Astrocyte (in vitro differentiated cells and primary cell): Measurements from ENCODE around the gene ZDHHC11. TPM values are rescaled to one million over a fixed set of nuclear protein-coding genes. Genes with fewer than 3 reads are reported as not detected.
"Not testable (repeated sequence)": the region's sequence is repeated elsewhere in the genome, so short reads cannot be mapped to it uniquely, and the experiment has no call there.

Source experiments
- DNase-seq: peaks from one replicate; pipeline ENCODE4 v3.0.0-alpha.2; 2010; ENCODE audit warnings: low read depth
- FAIRE-seq: peaks from 2 replicates; lab custom pipeline; 2011; peaks lifted over from hg19 to GRCh38; lab: Jason Lieb, UNC
- H2AFZ ChIP-seq: 2 replicates; pipeline ENCODE4 v1.6.0; 2012; ENCODE audit warnings: low read depth, low read length, inconsistent platforms
- H3K27ac ChIP-seq: 2 replicates; pipeline ENCODE4 v1.5.1; 2011; ENCODE audit warnings: low read depth, low read length, inconsistent platforms
- H3K27me3 ChIP-seq: 2 replicates; pipeline ENCODE4 v1.6.0; 2011; ENCODE audit warnings: low read length, inconsistent platforms; ENCODE audit not compliant: insufficient read depth
- H3K36me3 ChIP-seq: 2 replicates; pipeline ENCODE4 v1.5.1; 2011; ENCODE audit warnings: low read length, inconsistent platforms; ENCODE audit not compliant: insufficient read depth
- H3K4me1 ChIP-seq: 2 replicates; pipeline ENCODE4 v1.5.1; 2011; ENCODE audit warnings: low read length, inconsistent platforms; ENCODE audit not compliant: insufficient read depth
- H3K4me2 ChIP-seq: 2 replicates; pipeline ENCODE4 v1.6.0; 2012; ENCODE audit warnings: low read length, inconsistent platforms
- H3K4me3 ChIP-seq: 2 replicates; pipeline ENCODE4 v1.5.1; 2011; ENCODE audit warnings: low read depth, mild to moderate bottlenecking, low read length, inconsistent platforms; ENCODE audit not compliant: insufficient read depth
- H3K79me2 ChIP-seq: 2 replicates; pipeline ENCODE4 v1.6.0; 2012; ENCODE audit warnings: mild to moderate bottlenecking, low read length, inconsistent platforms; ENCODE audit not compliant: insufficient read depth
- H3K9ac ChIP-seq: 2 replicates; pipeline ENCODE4 v1.6.0; 2012; ENCODE audit warnings: mild to moderate bottlenecking, low read length, inconsistent platforms
- H3K9me3 ChIP-seq: 2 replicates; pipeline ENCODE4 v1.5.1; 2012; ENCODE audit warnings: low read depth, mild to moderate bottlenecking, low read length, inconsistent platforms; ENCODE audit not compliant: insufficient read depth
- H4K20me1 ChIP-seq: 2 replicates; pipeline ENCODE4 v1.6.0; 2012; ENCODE audit warnings: low read length, inconsistent platforms; ENCODE audit not compliant: insufficient read depth
- H3K27ac Mint-ChIP-seq: one replicate; pipeline ENCODE4 v1.8.0; 2021; ENCODE audit warnings: mild to moderate bottlenecking, mixed read lengths; ENCODE audit not compliant: unreplicated experiment
- H3K27me3 Mint-ChIP-seq: one replicate; pipeline ENCODE4 v1.8.0; 2021; ENCODE audit warnings: low read depth, mixed read lengths; ENCODE audit not compliant: unreplicated experiment
- H3K36me3 Mint-ChIP-seq: one replicate; pipeline ENCODE4 v1.8.0; 2021; ENCODE audit warnings: low read depth, mixed read lengths; ENCODE audit not compliant: unreplicated experiment
- H3K4me1 Mint-ChIP-seq: one replicate; pipeline ENCODE4 v1.8.0; 2021; ENCODE audit warnings: low read depth, mixed read lengths; ENCODE audit not compliant: unreplicated experiment
- H3K4me3 Mint-ChIP-seq: one replicate; pipeline ENCODE4 v1.8.0; 2021; ENCODE audit warnings: mild to moderate bottlenecking, moderate library complexity, mixed read lengths; ENCODE audit not compliant: unreplicated experiment
- H3K9me3 Mint-ChIP-seq: one replicate; pipeline ENCODE4 v1.8.0; 2021; ENCODE audit warnings: mild to moderate bottlenecking, mixed read lengths; ENCODE audit not compliant: unreplicated experiment
- CTCF ChIP-seq: IDR thresholded peaks from 2 replicates; pipeline ENCODE4 v1.5.1; 2011; ENCODE audit warnings: low read depth, mild to moderate bottlenecking, inconsistent platforms, low read length, moderate library complexity; ENCODE audit not compliant: insufficient read depth
- EZH2 ChIP-seq: IDR thresholded peaks from 2 replicates; pipeline ENCODE4 v1.6.1; 2012; ENCODE audit warnings: mild to moderate bottlenecking, low read length, inconsistent platforms; ENCODE audit not compliant: insufficient read depth
- total RNA-seq: library from RNA; stranded (reverse); gene quantifications from 2 replicates; pipeline ENCODE4 v1.2.1, GENCODE V29; 2021

Gene ZDHHC11
- total RNA-seq, 1 donor from 2014 or later, result 15.9 TPM

GRCh38 chr5:880816-881550 lies 30.2 kb upstream of the ZDHHC11 start:
- Histone ChIP-seq H3K79me2 (peaks cover 54% of the 10 kb centered on the region), H4K20me1 (peaks cover 74% of the 10 kb centered on the region), H3K4me1 (no peaks in the 10 kb centered on the region), H2AFZ (no peak overlapping the region), H3K9me3 (no peaks in the 10 kb centered on the region), H3K27me3 (no peaks in the 10 kb centered on the region), H3K27ac (no peak overlapping the region), H3K36me3 (peaks cover 40% of the 10 kb centered on the region), H3K9ac (no peak overlapping the region), H3K4me3 (no peak overlapping the region), H3K4me2 (no peak overlapping the region)
- no peak for DNase-seq
- Mint-ChIP-seq H3K4me1 (no peaks in the 10 kb centered on the region), H3K27me3 (no peaks in the 10 kb centered on the region), H3K27ac (no peak overlapping the region), H3K36me3 (peaks cover 39% of the 10 kb centered on the region), H3K4me3 (no peak overlapping the region), H3K9me3 (no peaks in the 10 kb centered on the region)
- no peak for FAIRE-seq
- TF ChIP-seq CTCF (no peak), EZH2 (no peak)

GRCh38 chr5:878677-879076 lies 27.9 kb upstream of the ZDHHC11 start:
- not testable (repeated sequence) for H3K9me3 ChIP-seq, H3K9ac ChIP-seq, H3K4me2 ChIP-seq, H3K4me3 ChIP-seq, H3K4me1 Mint-ChIP-seq, DNase-seq, H3K4me1 ChIP-seq, FAIRE-seq, H3K9me3 Mint-ChIP-seq, H3K27me3 Mint-ChIP-seq, H3K4me3 Mint-ChIP-seq, H2AFZ ChIP-seq, H3K27ac Mint-ChIP-seq, H3K27me3 ChIP-seq, H3K27ac ChIP-seq
- peaks cover 32% of the 10 kb centered on the region for H3K36me3 Mint-ChIP-seq
- H3K79me2 ChIP-seq, result peaks cover 37% of the 10 kb centered on the region
- peaks cover 68% of the 10 kb centered on the region for H4K20me1 ChIP-seq
- peaks cover 44% of the 10 kb centered on the region for H3K36me3 ChIP-seq

- H3K4me3 Mint-ChIP-seq, result no peak overlapping the region
- no peaks in the 10 kb centered on the region for H3K9me3 Mint-ChIP-seq
- Histone ChIP-seq H3K27ac (no peak overlapping the region), H3K4me1 (no peaks in the 10 kb centered on the region), H3K9me3 (no peaks in the 10 kb centered on the region), H4K20me1 (peaks cover 68% of the 10 kb centered on the region), H3K4me3 (no peak overlapping the region), H3K36me3 (peaks cover 45% of the 10 kb centered on the region), H3K9ac (no peak overlapping the region), H2AFZ (no peak overlapping the region), H3K27me3 (no peaks in the 10 kb centered on the region), H3K4me2 (no peak overlapping the region), H3K79me2 (peaks cover 31% of the 10 kb centered on the region)
- H3K27me3 Mint-ChIP-seq, result no peaks in the 10 kb centered on the region
- no peak overlapping the region for H3K27ac Mint-ChIP-seq
- FAIRE-seq, result no peak
- DNase-seq, result no peak
- H3K36me3 Mint-ChIP-seq, result peaks cover 28% of the 10 kb centered on the region
- H3K4me1 Mint-ChIP-seq, result no peaks in the 10 kb centered on the region
- TF ChIP-seq CTCF (no peak), EZH2 (no peak)
These were observed 27.3 kb upstream of the ZDHHC11 start for GRCh38 chr5:878125-878524.
